ENCODE results near the gene DUSP5. TPM values are rescaled to one million over a fixed set of nuclear protein-coding genes. Genes with fewer than 3 reads are reported as not detected.
"Not testable (repeated sequence)": the region's sequence is repeated elsewhere in the genome, so short reads cannot be mapped to it uniquely, and the experiment has no call there.

DUSP5 gene
- total RNA-seq, 2 donors from 2014 or later, result 7.1 to 52.2 TPM

GRCh38 chr10:110531687-110532086, 34.0 kb downstream of the DUSP5 start:
- ATAC-seq (no peak), DNase-seq (no peak)
- intact Hi-C loops (cut with DNase I, micrococcal nuclease), result loop anchor here in 1 of 2 donors (10.0 kb wide), 1 partner anchor 217 kb away; no protein-coding TSS in a partner anchor

GRCh38 chr10:110532628-110533027, 34.9 kb downstream of the DUSP5 start:
- not testable (repeated sequence) for ATAC-seq, DNase-seq
- intact Hi-C loops (cut with DNase I, micrococcal nuclease), result loop anchor here in 1 of 2 donors (10.0 kb wide), 1 partner anchor 218 kb away; no protein-coding TSS in a partner anchor

- intact Hi-C loops (cut with DNase I, micrococcal nuclease), result loop anchor here in 1 of 2 donors (10.0 kb wide), 1 partner anchor 218 kb away; no protein-coding TSS in a partner anchor
- no peak for DNase-seq
- ATAC-seq, result no peak
Observed at GRCh38 chr10:110533149-110533548, 35.4 kb downstream of the DUSP5 start.

- intact Hi-C loops (cut with DNase I, micrococcal nuclease), result loop anchor here in 1 of 2 donors (10.0 kb wide), 1 partner anchor 220 kb away; no protein-coding TSS in a partner anchor
- DNase-seq, result no peak
Observed at GRCh38 chr10:110534571-110534970, 36.9 kb downstream of the DUSP5 start.

GRCh38 chr10:110535958-110536891, 38.5 kb downstream of the DUSP5 start:
- ATAC-seq (peak; percentile 34), DNase-seq (peak in 1 of 2 donors; percentile 27)

More at GRCh38 chr10:110534571-110534970, 36.9 kb downstream of the DUSP5 start:
- ATAC-seq, result no peak

GRCh38 chr10:110539091-110539490, 41.4 kb downstream of the DUSP5 start:
- intact Hi-C loops (cut with DNase I, micrococcal nuclease), result loop anchor here in 1 of 2 donors (10.0 kb wide), 1 partner anchor 224 kb away; no protein-coding TSS in a partner anchor

More at GRCh38 chr10:110535958-110536891, 38.5 kb downstream of the DUSP5 start:
- intact Hi-C loops (cut with DNase I, micrococcal nuclease), result loop anchor here in 1 of 2 donors (10.0 kb wide), 1 partner anchor 221 kb away; no protein-coding TSS in a partner anchor

GRCh38 chr10:110540031-110540430, 42.3 kb downstream of the DUSP5 start:
- no peak for ATAC-seq
- no peak for DNase-seq
- intact Hi-C loops (cut with DNase I, micrococcal nuclease), result loop anchor here in 1 of 2 donors (10.0 kb wide), 1 partner anchor 185 kb away; no protein-coding TSS in a partner anchor

More at GRCh38 chr10:110539091-110539490, 41.4 kb downstream of the DUSP5 start:
- ATAC-seq, result no peak
- no peak for DNase-seq

- ATAC-seq (peak; percentile 35), DNase-seq (no peak)
- intact Hi-C loops (cut with DNase I, micrococcal nuclease), result loop anchor here in 1 of 2 donors (5.0 to 10.0 kb wide), 2 partner anchors 190 to 233 kb away; no protein-coding TSS in a partner anchor
Observed at GRCh38 chr10:110544958-110545537, 47.3 kb downstream of the DUSP5 start.

GRCh38 chr10:110546077-110546476, 48.4 kb downstream of the DUSP5 start:
- intact Hi-C loops (cut with DNase I, micrococcal nuclease), result loop anchor here in 1 of 2 donors (5.0 to 10.0 kb wide), 2 partner anchors 191 to 234 kb away; no protein-coding TSS in a partner anchor
- no peak for DNase-seq
- no peak for ATAC-seq

GRCh38 chr10:110546499-110547110, 48.9 kb downstream of the DUSP5 start:
- DNase-seq, result no peak
- intact Hi-C loops (cut with DNase I, micrococcal nuclease), result loop anchor here in 1 of 2 donors (5.0 to 10.0 kb wide), 2 partner anchors 192 to 234 kb away; no protein-coding TSS in a partner anchor
- no peak for ATAC-seq

GRCh38 chr10:110547139-110547761, 49.5 kb downstream of the DUSP5 start:
- intact Hi-C loops (cut with DNase I, micrococcal nuclease), result loop anchor here in 1 of 2 donors (5.0 to 10.0 kb wide), 2 partner anchors 192 to 235 kb away; no protein-coding TSS in a partner anchor
- ATAC-seq (peak; percentile 61), DNase-seq (no peak)

GRCh38 chr10:110548002-110548401, 50.3 kb downstream of the DUSP5 start:
- ATAC-seq, result no peak
- intact Hi-C loops (cut with DNase I, micrococcal nuclease), result loop anchor here in 1 of 2 donors (5.0 to 10.0 kb wide), 2 partner anchors 193 to 236 kb away; no protein-coding TSS in a partner anchor

GRCh38 chr10:110549211-110549610, 51.5 kb downstream of the DUSP5 start:
- intact Hi-C loops (cut with DNase I, micrococcal nuclease), result loop anchor here in 1 of 2 donors (5.0 to 10.0 kb wide), 2 partner anchors 194 to 237 kb away; no protein-coding TSS in a partner anchor
- ATAC-seq (no peak), DNase-seq (no peak)

More at GRCh38 chr10:110548002-110548401, 50.3 kb downstream of the DUSP5 start:
- DNase-seq, result no peak

GRCh38 chr10:110553905-110554304, 56.2 kb downstream of the DUSP5 start:
- intact Hi-C loops (cut with DNase I, micrococcal nuclease), result no loop called here
- DNase-seq (no peak), ATAC-seq (no peak)

- DNase-seq (no peak), ATAC-seq (peak; percentile 100)
- intact Hi-C loops (cut with DNase I, micrococcal nuclease), result no loop called here
Observed at GRCh38 chr10:110556296-110556695, 58.6 kb downstream of the DUSP5 start.

- DNase-seq, result peak in 1 of 2 donors; percentile 65
- intact Hi-C loops (cut with DNase I, micrococcal nuclease), result no loop called here
- ATAC-seq, result no peak
Observed at GRCh38 chr10:110556969-110557601, 59.4 kb downstream of the DUSP5 start.

- no peak for ATAC-seq
- DNase-seq, result no peak
- intact Hi-C loops (cut with DNase I, micrococcal nuclease), result no loop called here
Observed at GRCh38 chr10:110558041-110558440, 60.3 kb downstream of the DUSP5 start.

Data from left colon (tissue), 2 donors.